Activated B cell treated with CpG ODN at 0.5 μM for 24 hours (primary cell): Measurements from ENCODE around the gene VTI1A. TPM values are rescaled to one million over a fixed set of nuclear protein-coding genes. Genes with fewer than 3 reads are reported as not detected.

ENCODE experiments used
- ATAC-seq: fragments of 200-7000 bp; cut with Tn5 transposase; one replicate; pipeline ENCODE4 v1.10.0; 2021; ENCODE audit warnings: low read depth, mild to moderate bottlenecking, moderate library complexity
- CTCF ChIA-PET: fragments of 350-600 bp; sonication (Branson Sonifier 250); formaldehyde crosslinking; loops from one replicate; lab custom pipeline; 2021; ENCODE audit warnings: antibody characterized with exemption; lab: Charles Lee
- POLR2A ChIA-PET: fragments of 350-600 bp; sonication (Branson Sonifier 250); formaldehyde crosslinking; loops from one replicate; lab custom pipeline; 2021; ENCODE audit warnings: antibody characterized with exemption; lab: Charles Lee
- DNase-seq: peaks from one replicate; pipeline ENCODE4 v3.0.0; 2022
- H3K27ac Mint-ChIP-seq: one replicate; pipeline ENCODE4 v1.8.0; 2020; ENCODE audit warnings: mixed read lengths
- H3K27me3 Mint-ChIP-seq: one replicate; pipeline ENCODE4 v1.8.0; 2021; ENCODE audit warnings: mixed read lengths
- H3K36me3 Mint-ChIP-seq: one replicate; pipeline ENCODE4 v1.8.0; 2021; ENCODE audit warnings: low read depth, mixed read lengths
- H3K4me1 Mint-ChIP-seq: one replicate; pipeline ENCODE4 v1.8.0; 2021; ENCODE audit warnings: mixed read lengths
- H3K4me3 Mint-ChIP-seq: one replicate; pipeline ENCODE4 v1.8.0; 2020; ENCODE audit warnings: mild to moderate bottlenecking, mixed read lengths
- H3K9me3 Mint-ChIP-seq: one replicate; pipeline ENCODE4 v1.8.0; 2020; ENCODE audit warnings: mixed read lengths
- intact Hi-C: fragments of 100-400 bp; cut with micrococcal nuclease; formaldehyde crosslinking; loops from one replicate; pipeline ENCODE4 v1.15.1; 2024
- total RNA-seq: library from RNA; stranded (reverse); gene quantifications from 2 replicates; pipeline ENCODE4 v1.2.3, GENCODE V29; 2022
- TF ChIP-seq, protein P1 (sequence below): fragments of 200-600 bp; IDR thresholded peaks from one replicate; pipeline ENCODE4 v1.8.0; 2022; ENCODE audit warnings: antibody characterized with exemption, mild to moderate bottlenecking

VTI1A gene
- total RNA-seq, 1 donor from 2014 or later = 74.0 TPM

DNA sequence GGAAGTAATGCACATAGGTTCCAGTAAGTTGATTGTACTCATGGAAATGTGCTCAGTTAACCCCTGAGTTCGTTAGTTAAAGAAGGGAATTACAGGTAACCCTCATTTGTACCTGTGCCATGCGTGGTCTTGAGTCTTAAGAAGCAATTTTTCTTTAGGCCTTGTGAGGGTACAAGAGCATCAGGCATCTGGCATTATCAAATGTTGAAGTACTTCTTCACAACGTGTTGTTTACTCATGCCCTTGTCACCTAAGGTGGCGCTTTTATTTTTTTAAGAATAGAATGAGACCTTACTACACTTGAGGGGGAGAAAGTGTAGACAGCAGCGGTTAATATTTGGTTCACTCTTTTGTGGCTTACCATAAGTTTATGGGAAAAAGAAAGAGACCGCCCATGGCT, 167.1 kb downstream of the VTI1A start:
- Mint-ChIP-seq H3K9me3 (peaks cover 12% of the 10 kb centered on the region), H3K27me3 (no peaks in the 10 kb centered on the region), H3K27ac (no peak overlapping the region), H3K4me1 (no peaks in the 10 kb centered on the region), H3K36me3 (peaks cover 17% of the 10 kb centered on the region), H3K4me3 (no peak overlapping the region)
- TF ChIP-seq, protein P1, sequence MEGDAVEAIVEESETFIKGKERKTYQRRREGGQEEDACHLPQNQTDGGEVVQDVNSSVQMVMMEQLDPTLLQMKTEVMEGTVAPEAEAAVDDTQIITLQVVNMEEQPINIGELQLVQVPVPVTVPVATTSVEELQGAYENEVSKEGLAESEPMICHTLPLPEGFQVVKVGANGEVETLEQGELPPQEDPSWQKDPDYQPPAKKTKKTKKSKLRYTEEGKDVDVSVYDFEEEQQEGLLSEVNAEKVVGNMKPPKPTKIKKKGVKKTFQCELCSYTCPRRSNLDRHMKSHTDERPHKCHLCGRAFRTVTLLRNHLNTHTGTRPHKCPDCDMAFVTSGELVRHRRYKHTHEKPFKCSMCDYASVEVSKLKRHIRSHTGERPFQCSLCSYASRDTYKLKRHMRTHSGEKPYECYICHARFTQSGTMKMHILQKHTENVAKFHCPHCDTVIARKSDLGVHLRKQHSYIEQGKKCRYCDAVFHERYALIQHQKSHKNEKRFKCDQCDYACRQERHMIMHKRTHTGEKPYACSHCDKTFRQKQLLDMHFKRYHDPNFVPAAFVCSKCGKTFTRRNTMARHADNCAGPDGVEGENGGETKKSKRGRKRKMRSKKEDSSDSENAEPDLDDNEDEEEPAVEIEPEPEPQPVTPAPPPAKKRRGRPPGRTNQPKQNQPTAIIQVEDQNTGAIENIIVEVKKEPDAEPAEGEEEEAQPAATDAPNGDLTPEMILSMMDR = no peak
- DNase-seq (no peak), ATAC-seq (no peak)
- intact Hi-C loops = no loop called here
- CTCF ChIA-PET = no interaction called here
- POLR2A ChIA-PET = no interaction called here

DNA sequence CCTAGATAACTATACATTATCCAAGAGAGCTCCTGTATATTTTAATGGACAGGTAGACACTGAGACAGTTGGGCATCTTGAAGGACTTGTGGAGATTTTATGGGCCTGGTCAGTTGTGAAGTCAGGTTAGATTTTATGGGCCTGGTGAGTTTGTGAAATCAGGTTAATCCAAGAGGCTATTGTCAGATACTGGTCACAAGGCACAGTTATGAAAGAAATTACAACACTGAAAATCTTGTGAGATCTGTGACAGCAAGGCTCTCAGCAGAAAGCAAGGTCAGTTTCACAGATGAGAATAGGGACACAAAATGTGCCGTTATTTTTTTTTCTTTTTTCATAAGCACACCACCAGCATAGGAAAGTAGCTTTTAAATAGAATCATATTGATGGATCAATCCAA, 167.6 kb downstream of the VTI1A start:
- ATAC-seq (no peak), DNase-seq (no peak)
- ChIA-PET CTCF (no interaction called here), POLR2A (no interaction called here)
- intact Hi-C loops = no loop called here
- no peak overlapping the region for H3K4me3 Mint-ChIP-seq
- no peaks in the 10 kb centered on the region for H3K27me3 Mint-ChIP-seq
- TF ChIP-seq, protein P1 = no peak
- peaks cover 19% of the 10 kb centered on the region for H3K36me3 Mint-ChIP-seq
- peaks cover 12% of the 10 kb centered on the region for H3K9me3 Mint-ChIP-seq
- H3K27ac Mint-ChIP-seq = no peak overlapping the region
- H3K4me1 Mint-ChIP-seq = no peaks in the 10 kb centered on the region

GRCh38 chr10:112615269-112615668, 168.3 kb downstream of the VTI1A start:
- intact Hi-C loops = no loop called here
- peaks cover 12% of the 10 kb centered on the region for H3K9me3 Mint-ChIP-seq
- no peaks in the 10 kb centered on the region for H3K4me1 Mint-ChIP-seq
- ATAC-seq (no peak), DNase-seq (no peak)
- TF ChIP-seq, protein P1 = no peak
- CTCF ChIA-PET = no interaction called here
- peaks cover 20% of the 10 kb centered on the region for H3K36me3 Mint-ChIP-seq
- H3K27ac Mint-ChIP-seq = no peak overlapping the region
- POLR2A ChIA-PET = no interaction called here
- H3K27me3 Mint-ChIP-seq = no peaks in the 10 kb centered on the region
- no peak overlapping the region for H3K4me3 Mint-ChIP-seq

DNA sequence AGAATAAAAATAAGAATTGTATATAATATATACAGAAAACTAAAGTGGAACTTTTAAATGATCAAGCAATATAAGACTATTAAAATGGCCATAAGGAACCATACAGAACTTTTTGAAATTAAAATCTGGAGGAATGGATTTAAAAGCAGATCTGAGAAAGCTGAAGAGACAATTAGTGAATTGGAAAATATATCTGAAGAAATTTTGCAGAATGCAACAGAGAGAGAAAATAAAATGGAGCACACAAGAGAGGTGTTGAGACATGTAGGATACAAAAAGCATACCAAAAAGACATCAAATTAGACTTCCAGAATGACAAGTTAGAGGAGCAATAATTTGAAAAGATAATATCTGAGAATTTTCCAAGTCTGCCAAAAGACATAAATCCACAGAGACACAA, 169.6 kb downstream of the VTI1A start:
- Mint-ChIP-seq H3K36me3 (peaks cover 21% of the 10 kb centered on the region), H3K27ac (no peak overlapping the region), H3K27me3 (no peaks in the 10 kb centered on the region), H3K9me3 (peaks cover 12% of the 10 kb centered on the region), H3K4me1 (no peaks in the 10 kb centered on the region), H3K4me3 (no peak overlapping the region)
- DNase-seq = no peak
- POLR2A ChIA-PET = no interaction called here
- CTCF ChIA-PET = no interaction called here
- TF ChIP-seq, protein P1 = no peak
- intact Hi-C loops = no loop called here
- ATAC-seq = no peak

- intact Hi-C loops = no loop called here
- Mint-ChIP-seq H3K9me3 (peaks cover 12% of the 10 kb centered on the region), H3K27me3 (no peaks in the 10 kb centered on the region), H3K27ac (no peak overlapping the region), H3K4me3 (no peak overlapping the region), H3K4me1 (no peaks in the 10 kb centered on the region), H3K36me3 (peaks cover 21% of the 10 kb centered on the region)
- POLR2A ChIA-PET = no interaction called here
- no peak for ATAC-seq
- DNase-seq = no peak
- CTCF ChIA-PET = no interaction called here
- TF ChIP-seq, protein P1 = no peak
Observed at GRCh38 chr10:112618814-112619213, 171.8 kb downstream of the VTI1A start.
